Measurements from ENCODE around the gene KCNQ5. TPM values are rescaled to one million over a fixed set of nuclear protein-coding genes. Genes with fewer than 3 reads are reported as not detected.

KCNQ5 gene
- total RNA-seq, 1 experiment from 2014 or later: not detected

DNA sequence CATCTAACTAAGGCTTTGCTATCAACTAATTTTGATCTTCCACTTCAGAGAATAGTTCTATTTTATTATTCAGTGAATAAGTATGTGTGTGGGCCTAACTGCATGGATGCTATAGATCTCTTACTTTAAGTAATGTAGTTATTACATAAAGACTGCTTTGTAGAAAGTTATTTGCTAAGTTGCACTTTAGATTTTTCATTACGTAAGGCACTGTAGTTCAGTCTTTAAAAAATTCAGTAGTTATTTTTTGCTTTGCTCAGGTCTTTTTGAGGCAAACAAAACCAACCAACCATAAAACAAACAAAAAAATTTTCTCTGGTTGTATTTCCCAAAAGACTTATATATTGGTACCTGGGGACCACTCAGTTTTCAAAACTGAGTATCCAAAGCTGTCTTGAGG lies 53.0 kb downstream of the KCNQ5 start:
- H3K9ac ChIP-seq (ENCODE audit: low read length): no peak overlapping the region
- RAD21 ChIA-PET (ENCODE audit: low non-redundant PET in 1 of 2, low total read pairs in 2 of 2, uncharacterized antibody in 2 of 2, unreplicated experiment in 2 of 2): no interaction called here

More for the DNA sequence above, 53.0 kb downstream of the KCNQ5 start:
- no peaks in the 10 kb centered on the region for H3K4me1 ChIP-seq (ENCODE audit: control insufficient read depth in 1 of 2, insufficient read depth in 2 of 2, low read length in 2 of 2)
- CTCF ChIA-PET: no interaction called here
- H3K9me2 ChIP-seq (ENCODE audit: insufficient read depth): no peaks in the 10 kb centered on the region
- peaks cover 11% of the 10 kb centered on the region; the same call in 1 of the 2 replicates for H3K27me3 ChIP-seq (ENCODE audit: insufficient read depth, low read length)
- no peak overlapping the region for H3K4me2 ChIP-seq (ENCODE audit: low read length)
- no peak overlapping the region for H3K4me3 ChIP-seq (replicated peaks in 1 of 2; ENCODE audit: low read depth in 1 of 2, low read length in 2 of 2)
- H3K79me2 ChIP-seq (ENCODE audit: insufficient read depth, low read length): no peaks in the 10 kb centered on the region
- H3K9me3 ChIP-seq (ENCODE audit: control insufficient read depth in 1 of 2, insufficient read depth in 1 of 2, low read depth in 1 of 2, low read length in 2 of 2): no peaks in the 10 kb centered on the region
- H2AFZ ChIP-seq (ENCODE audit: low read depth, low read length, poor library complexity, severe bottlenecking): no peak overlapping the region
- intact Hi-C loops (cut with micrococcal nuclease): no loop called here
- POLR2A ChIA-PET: no interaction called here
- ATAC-seq (no peak), DNase-seq (ENCODE audit: low read depth, low spot score) (no peak)
- no peaks in the 10 kb centered on the region for H3K36me3 ChIP-seq (ENCODE audit: control insufficient read depth in 1 of 2, insufficient read depth in 2 of 2, low read length in 2 of 2)
- H4K20me1 ChIP-seq (ENCODE audit: insufficient read depth): no peaks in the 10 kb centered on the region; the same call in 1 of the 2 replicates
- no TSS peak for BruUV-seq (replicated peaks)
- H3K27ac ChIP-seq (ENCODE audit: low read depth, low read length): no peak overlapping the region
- TF ChIP-seq JUND (IDR thresholded peaks at IDR 0.05) (no peak), SIN3A (IDR thresholded peaks at IDR 0.05; ENCODE audit: low read depth) (no peak), SRF (IDR thresholded peaks at IDR 0.05; ENCODE audit: low read depth) (no peak), YY1 (IDR thresholded peaks at IDR 0.05; ENCODE audit: extremely low read depth, insufficient replicate concordance, low read depth, low read length) (no peak), ELF1 (IDR thresholded peaks at IDR 0.05; ENCODE audit: borderline replicate concordance, low read depth) (no peak), ZNF274 (IDR thresholded peaks at IDR 0.05; ENCODE audit: low read depth, low read length) (no peak)
- TF ChIP-seq, protein P1, sequence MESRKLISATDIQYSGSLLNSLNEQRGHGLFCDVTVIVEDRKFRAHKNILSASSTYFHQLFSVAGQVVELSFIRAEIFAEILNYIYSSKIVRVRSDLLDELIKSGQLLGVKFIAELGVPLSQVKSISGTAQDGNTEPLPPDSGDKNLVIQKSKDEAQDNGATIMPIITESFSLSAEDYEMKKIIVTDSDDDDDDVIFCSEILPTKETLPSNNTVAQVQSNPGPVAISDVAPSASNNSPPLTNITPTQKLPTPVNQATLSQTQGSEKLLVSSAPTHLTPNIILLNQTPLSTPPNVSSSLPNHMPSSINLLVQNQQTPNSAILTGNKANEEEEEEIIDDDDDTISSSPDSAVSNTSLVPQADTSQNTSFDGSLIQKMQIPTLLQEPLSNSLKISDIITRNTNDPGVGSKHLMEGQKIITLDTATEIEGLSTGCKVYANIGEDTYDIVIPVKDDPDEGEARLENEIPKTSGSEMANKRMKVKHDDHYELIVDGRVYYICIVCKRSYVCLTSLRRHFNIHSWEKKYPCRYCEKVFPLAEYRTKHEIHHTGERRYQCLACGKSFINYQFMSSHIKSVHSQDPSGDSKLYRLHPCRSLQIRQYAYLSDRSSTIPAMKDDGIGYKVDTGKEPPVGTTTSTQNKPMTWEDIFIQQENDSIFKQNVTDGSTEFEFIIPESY (IDR thresholded peaks at IDR 0.05; ENCODE audit: extremely low read depth, insufficient replicate concordance, low read length): no peak
- TF ChIP-seq, protein P2, sequence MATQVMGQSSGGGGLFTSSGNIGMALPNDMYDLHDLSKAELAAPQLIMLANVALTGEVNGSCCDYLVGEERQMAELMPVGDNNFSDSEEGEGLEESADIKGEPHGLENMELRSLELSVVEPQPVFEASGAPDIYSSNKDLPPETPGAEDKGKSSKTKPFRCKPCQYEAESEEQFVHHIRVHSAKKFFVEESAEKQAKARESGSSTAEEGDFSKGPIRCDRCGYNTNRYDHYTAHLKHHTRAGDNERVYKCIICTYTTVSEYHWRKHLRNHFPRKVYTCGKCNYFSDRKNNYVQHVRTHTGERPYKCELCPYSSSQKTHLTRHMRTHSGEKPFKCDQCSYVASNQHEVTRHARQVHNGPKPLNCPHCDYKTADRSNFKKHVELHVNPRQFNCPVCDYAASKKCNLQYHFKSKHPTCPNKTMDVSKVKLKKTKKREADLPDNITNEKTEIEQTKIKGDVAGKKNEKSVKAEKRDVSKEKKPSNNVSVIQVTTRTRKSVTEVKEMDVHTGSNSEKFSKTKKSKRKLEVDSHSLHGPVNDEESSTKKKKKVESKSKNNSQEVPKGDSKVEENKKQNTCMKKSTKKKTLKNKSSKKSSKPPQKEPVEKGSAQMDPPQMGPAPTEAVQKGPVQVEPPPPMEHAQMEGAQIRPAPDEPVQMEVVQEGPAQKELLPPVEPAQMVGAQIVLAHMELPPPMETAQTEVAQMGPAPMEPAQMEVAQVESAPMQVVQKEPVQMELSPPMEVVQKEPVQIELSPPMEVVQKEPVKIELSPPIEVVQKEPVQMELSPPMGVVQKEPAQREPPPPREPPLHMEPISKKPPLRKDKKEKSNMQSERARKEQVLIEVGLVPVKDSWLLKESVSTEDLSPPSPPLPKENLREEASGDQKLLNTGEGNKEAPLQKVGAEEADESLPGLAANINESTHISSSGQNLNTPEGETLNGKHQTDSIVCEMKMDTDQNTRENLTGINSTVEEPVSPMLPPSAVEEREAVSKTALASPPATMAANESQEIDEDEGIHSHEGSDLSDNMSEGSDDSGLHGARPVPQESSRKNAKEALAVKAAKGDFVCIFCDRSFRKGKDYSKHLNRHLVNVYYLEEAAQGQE (IDR thresholded peaks at IDR 0.05; ENCODE audit: low read depth): no peak

Data from HCT116 (cell line).